Sigmoid colon (tissue), 4 donors: ENCODE results near the gene PVALEF.

Experiments
- EP300 ChIP-seq, 4 donors: sonication (generic); formaldehyde crosslinking; IDR thresholded peaks; one replicate each; pipeline ENCODE4 v1.6.1; 2017; ENCODE audit warnings: antibody characterized with exemption in 4 of 4
- POLR2A ChIP-seq, 2 donors: fragments of 450-650 bp; IDR thresholded peaks; one replicate each; pipeline ENCODE4 v1.6.1; 2016; ENCODE audit warnings: antibody characterized with exemption in 2 of 2, mild to moderate bottlenecking in 2 of 2, moderate library complexity in 2 of 2
- POLR2AphosphoS5 ChIP-seq, 4 donors: sonication (generic); formaldehyde crosslinking; IDR thresholded peaks; one replicate each; pipeline ENCODE4 v1.6.1; 2017; ENCODE audit warnings: antibody characterized with exemption in 4 of 4
- TF ChIP-seq, protein P1 (sequence below), 4 experiments: fragments of 450-650 bp in 3 of 4; fragments of 200-600 bp in 1 of 4; IDR thresholded peaks; one replicate each; pipeline ENCODE4 v1.5.1; 2016 to 2019; ENCODE audit warnings: antibody characterized with exemption in 4 of 4, mild to moderate bottlenecking in 3 of 4, moderate library complexity in 2 of 4

GRCh38 chr17:81121841-81122733, 43.2 kb upstream of the PVALEF start:
- TF ChIP-seq, protein P1, sequence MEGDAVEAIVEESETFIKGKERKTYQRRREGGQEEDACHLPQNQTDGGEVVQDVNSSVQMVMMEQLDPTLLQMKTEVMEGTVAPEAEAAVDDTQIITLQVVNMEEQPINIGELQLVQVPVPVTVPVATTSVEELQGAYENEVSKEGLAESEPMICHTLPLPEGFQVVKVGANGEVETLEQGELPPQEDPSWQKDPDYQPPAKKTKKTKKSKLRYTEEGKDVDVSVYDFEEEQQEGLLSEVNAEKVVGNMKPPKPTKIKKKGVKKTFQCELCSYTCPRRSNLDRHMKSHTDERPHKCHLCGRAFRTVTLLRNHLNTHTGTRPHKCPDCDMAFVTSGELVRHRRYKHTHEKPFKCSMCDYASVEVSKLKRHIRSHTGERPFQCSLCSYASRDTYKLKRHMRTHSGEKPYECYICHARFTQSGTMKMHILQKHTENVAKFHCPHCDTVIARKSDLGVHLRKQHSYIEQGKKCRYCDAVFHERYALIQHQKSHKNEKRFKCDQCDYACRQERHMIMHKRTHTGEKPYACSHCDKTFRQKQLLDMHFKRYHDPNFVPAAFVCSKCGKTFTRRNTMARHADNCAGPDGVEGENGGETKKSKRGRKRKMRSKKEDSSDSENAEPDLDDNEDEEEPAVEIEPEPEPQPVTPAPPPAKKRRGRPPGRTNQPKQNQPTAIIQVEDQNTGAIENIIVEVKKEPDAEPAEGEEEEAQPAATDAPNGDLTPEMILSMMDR (IDR thresholded peaks at IDR 0.05) = no peak
- no peak for TF ChIP-seq EP300 (IDR thresholded peaks at IDR 0.05)
- TF ChIP-seq POLR2A (IDR thresholded peaks at IDR 0.05) = no peak
- TF ChIP-seq POLR2AphosphoS5 (IDR thresholded peaks at IDR 0.05) = no peak
